Stimulated activated CD8-positive, alpha-beta memory T cell treated with anti-CD3 and anti-CD28 coated beads, Interleukin-12 subunit alpha, Interleukin-12 subunit beta, amount 100 ng/mL, for 4 hours (primary cell): Measurements from ENCODE around the gene FCN1.

Experiments used
- DNase-seq: peaks from one replicate; pipeline ENCODE4 v3.0.0-alpha.2; 2020; ENCODE audit warnings: low read depth

The FCN1 gene

GRCh38 chr9:134891053-134891452 is 26.7 kb downstream of the FCN1 start:
- no peak for DNase-seq

GRCh38 chr9:134890155-134890495 is 27.6 kb downstream of the FCN1 start:
- DNase-seq: no peak

GRCh38 chr9:134889386-134890154 is 28.1 kb downstream of the FCN1 start:
- no peak for DNase-seq

GRCh38 chr9:134888603-134889190 is 29.0 kb downstream of the FCN1 start:
- DNase-seq: no peak

GRCh38 chr9:134887686-134888602 is 29.8 kb downstream of the FCN1 start:
- DNase-seq: no peak

- DNase-seq: no peak
These were observed 30.5 kb downstream of the FCN1 start for GRCh38 chr9:134887219-134887618.

GRCh38 chr9:134886413-134886913 is 31.2 kb downstream of the FCN1 start:
- DNase-seq: no peak

- no peak for DNase-seq
These were observed 31.9 kb downstream of the FCN1 start for GRCh38 chr9:134885679-134886412.

GRCh38 chr9:134885001-134885678 is 32.6 kb downstream of the FCN1 start:
- no peak for DNase-seq

- DNase-seq: no peak
These were observed 33.2 kb downstream of the FCN1 start for GRCh38 chr9:134884492-134884891.

- no peak for DNase-seq
These were observed 34.5 kb downstream of the FCN1 start for GRCh38 chr9:134883040-134883782.

GRCh38 chr9:134882204-134882785 is 35.4 kb downstream of the FCN1 start:
- no peak for DNase-seq

- no peak for DNase-seq
These were observed 36.4 kb downstream of the FCN1 start for GRCh38 chr9:134881313-134881670.

GRCh38 chr9:134880484-134881312 is 37.0 kb downstream of the FCN1 start, which contains the start of gene FCN2:
Gene FCN2 (plus strand): TSS chr9:134880810. CDS start chr9:134880822, 12 bp downstream.
- no peak for DNase-seq

GRCh38 chr9:134879664-134880483 is 37.8 kb downstream of the FCN1 start:
- DNase-seq: no peak

- DNase-seq: no peak
These were observed 40.2 kb downstream of the FCN1 start for GRCh38 chr9:134877541-134877940.

GRCh38 chr9:134875371-134875770 is 42.3 kb downstream of the FCN1 start:
- DNase-seq: no peak

GRCh38 chr9:134872482-134873231 is 45.1 kb downstream of the FCN1 start:
- DNase-seq: no peak
